ENCODE measurements around the gene PMM2.
"Not testable (repeated sequence)": the region's sequence is repeated elsewhere in the genome, so short reads cannot be mapped to it uniquely, and the experiment has no call there.

The PMM2 gene

DNA sequence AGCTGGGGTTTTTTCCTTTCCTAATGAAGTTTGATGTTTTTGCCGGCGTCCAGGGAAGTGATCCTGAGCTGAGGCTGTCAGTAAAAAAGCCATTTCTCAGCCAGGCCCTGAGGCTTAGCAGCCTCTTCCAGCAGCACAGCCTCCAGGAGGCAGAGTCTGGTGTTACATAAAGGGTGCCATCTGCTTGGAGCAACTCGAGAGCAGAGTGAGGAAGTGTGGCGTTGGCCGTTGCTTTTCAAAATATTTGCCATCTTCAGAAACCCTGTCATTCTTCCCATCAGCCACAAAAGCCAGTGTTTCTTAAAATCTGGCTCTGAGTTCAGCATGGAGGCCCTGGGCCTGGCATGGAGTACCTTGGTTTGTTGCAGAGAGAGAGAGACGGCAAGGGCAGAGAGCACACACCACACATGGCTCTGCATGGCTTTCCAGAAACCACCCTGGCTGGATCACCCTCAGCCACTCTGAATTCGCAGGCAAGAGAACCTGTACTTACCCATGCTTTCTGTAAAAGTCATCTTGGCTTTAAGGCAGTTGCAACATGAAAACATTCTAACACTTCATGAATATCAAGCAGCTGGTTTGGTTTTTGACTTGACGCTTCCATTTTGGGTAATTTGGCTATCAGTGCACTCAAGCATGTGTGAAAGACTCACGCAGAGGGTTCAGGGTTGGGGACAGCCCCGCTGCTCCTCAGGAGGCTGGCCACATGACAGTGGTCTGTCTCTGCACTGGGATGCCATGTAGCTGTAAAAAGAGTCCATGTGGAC, 21.0 kb downstream of the PMM2 start:
- no peak for DNase-seq (ENCODE audit: low read depth)

DNA sequence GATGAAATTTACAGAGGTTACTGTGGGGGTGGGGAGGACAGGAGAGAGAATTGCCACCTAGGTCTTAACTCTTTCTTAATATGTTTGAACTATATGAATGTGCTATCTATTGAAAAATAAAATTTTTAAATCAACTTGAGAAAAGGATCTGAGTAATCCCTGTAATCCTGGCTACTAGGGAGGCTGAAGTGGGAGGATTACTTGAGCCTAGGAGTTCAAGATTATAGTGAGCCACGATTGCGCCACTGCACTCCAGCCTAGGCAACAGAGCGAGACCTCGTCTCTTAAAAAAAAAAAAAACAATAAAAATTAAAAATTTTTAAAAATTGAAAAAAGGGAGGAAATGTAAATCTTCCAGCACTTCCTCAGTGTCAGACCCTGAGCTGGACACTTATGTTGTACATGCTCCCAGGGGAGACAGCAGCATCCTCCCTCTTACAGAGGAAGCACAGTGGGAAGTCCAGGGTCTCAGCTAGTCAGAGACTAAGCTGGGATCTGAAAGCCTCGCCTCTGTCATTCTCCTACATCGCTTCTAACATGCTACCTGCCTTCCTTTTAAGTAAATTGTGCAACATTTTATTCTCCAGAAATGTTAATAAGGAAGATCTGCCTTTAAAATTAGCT, 21.9 kb downstream of the PMM2 start:
- DNase-seq (ENCODE audit: low read depth) = no peak

DNA sequence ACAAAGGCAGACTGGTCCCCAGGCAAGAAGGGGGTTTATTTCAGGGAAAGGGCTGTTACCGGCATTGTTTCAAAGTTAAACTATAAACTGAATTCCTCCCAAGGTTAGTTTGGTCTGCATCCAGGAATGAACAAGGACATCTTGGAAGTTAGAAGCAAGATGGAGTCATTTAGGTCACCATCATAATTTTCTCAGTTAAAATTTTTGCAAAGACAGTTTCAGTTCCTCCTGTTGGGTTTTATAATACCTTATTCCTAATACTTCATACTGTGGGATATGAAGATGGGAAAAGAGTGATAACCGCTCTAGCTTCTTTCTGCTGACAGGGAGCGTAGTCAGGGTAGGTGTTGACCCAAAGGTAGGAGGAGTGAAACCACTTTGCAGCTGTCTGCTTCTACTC, 24.8 kb downstream of the PMM2 start:
- DNase-seq (ENCODE audit: low read depth) = no peak

DNA sequence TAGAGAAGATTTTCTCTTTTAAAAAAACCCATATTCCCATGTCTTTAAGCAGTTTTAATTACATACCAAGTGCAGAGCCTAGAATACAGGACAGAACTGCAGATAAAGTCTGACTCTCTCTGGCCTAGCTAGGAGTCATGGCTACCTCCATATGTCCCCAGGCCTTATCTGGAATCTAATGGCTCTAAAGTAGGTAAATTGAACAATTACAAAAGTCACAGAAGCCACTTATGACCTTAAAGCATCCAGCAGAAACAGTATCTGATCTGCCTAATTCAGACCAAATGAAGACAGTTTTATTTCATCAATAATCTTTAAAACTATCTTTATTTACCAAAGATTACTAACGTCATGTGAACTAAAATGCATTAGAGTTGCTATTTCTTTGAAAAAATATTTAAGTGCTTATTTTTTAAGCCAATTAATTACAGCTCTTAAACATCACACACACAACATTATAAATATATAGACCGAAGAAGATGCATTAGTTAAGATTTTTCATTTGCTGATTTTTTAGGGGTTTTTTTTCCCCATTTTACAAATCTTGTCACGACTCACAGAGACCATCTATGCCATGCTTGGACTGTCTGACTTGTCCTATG, 28.7 kb downstream of the PMM2 start:
- DNase-seq (ENCODE audit: low read depth) = no peak

DNA sequence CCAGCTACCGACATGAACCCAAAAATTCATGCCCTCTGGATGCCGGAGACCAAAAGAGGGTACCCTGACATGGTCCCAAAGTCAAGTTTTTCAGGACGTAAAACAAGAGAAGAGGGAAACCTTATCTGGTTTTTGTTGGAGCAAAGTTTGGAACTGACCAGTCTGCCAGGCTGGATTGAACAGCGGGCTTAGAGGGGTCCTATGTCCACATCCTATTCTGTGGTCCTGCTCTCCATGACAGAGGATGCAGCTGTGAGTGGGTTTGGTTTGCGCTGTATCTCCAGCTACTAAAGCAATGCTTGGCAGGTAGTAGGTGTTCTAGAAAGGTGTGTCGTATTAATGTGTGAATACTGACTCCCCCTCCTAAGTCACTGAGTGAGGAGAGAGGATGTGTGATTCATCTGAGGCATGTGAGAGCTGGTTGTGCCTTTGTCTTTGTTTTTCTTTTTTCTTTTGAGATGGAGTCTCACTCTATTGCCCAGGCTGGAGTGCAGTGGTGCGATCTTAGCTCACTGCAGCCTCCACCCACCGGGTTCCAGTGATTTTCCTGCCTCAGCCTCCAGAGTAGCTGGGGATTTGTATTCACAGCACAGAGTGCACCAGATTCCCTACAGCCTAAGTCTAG, 31.0 kb downstream of the PMM2 start:
- no peak for DNase-seq (ENCODE audit: low read depth)

DNA sequence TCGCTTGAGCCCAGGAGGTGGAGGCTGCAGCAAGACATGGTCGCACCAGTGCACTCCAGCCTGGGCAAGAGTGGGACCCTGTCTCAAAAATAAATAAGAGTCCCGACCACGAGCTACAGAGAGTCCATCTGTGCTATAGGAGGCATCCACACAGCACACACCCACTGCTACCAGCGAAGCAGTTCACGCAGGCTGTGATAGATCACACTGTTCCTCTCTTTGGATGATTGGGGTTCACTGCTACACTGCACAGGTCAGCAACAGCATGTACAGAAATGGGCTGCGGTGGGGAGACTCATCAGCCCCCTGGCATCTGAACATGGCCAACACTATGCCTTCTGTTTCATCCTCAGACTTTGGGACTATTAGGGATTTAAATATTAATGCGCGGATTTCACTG, 33.8 kb downstream of the PMM2 start:
- DNase-seq (ENCODE audit: low read depth) = no peak

DNA sequence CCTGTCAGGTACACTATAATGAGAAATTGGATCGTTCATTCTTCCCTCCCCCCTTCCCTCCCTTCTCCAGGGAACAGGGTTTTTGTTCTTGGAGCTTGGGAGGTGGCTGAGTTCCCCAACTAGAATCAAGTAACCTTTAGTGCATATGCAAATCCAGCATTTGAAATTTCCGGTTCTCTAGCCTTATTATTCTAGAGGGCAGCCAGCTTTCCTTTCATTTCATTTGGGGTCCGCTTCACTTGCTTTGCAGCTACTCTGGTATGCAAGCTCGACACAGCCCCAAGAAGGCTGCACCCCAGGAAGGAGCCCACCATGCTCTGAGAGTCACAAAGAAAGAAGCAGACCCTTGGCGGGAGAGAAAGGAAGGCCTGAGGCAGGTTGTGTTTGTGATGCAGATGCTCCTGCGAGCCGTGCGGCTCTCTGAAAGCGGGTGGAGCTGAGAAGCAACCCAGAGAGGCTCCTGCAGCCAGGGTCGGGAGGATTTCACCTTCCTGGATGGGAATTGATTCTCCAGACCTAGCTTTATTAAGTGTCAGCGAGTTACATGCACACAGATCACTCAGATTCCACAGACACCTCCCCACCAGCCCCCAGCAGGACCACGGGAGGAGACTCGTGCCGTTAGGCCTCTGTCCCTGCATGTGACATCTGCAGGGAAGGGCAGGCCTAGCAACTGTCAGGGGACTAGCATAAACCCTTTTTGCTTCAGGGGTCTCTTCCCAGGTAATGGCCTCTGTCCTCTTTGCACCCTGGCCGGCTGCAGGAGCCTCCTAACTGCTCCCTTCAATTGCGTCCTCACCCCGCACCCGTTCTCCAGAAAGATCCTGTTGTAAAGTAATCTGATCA, 34.5 kb downstream of the PMM2 start:
- no peak for DNase-seq (ENCODE audit: low read depth)

DNA sequence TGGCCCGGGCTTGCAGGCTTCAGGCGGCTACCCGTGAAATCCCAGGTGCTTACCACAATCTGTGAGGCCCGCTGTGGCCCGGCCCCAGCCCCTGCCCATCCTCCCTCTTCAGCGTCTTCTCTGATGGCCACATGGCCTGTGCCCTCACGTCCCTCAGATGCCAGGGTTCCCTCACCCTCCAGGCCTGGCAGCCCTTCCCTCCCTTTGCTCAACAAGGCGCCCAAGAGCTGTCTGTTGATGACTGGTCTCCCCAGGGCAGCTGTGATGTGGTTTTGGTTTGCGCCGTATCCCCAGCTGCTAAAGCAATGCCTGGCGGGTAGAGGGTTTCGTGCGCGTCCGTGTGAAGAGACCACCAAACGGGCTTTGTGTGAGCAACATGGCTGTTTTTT, 35.1 kb downstream of the PMM2 start:
- no peak for DNase-seq (ENCODE audit: low read depth)

DNA sequence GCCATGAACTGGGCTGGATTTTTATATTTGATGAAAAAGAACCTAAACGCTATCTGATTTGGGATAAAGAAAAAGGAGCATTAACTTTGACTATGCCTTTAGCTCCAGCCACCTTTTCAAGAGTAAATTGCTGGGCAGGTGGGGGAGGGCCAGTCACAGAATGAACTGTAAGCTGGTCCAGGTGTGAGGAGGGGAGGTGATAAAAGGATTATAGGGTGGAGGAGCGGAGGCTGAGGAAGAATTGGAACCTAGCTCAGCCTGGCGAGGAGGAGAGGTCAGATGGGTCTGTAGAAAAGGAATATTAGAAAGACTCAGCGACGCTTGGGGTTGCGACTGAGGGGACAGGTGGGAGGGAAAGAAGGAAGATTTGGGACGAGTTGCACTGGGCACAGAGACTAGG, 39.2 kb downstream of the PMM2 start:
- DNase-seq (ENCODE audit: low read depth) = not testable (repeated sequence)

DNA sequence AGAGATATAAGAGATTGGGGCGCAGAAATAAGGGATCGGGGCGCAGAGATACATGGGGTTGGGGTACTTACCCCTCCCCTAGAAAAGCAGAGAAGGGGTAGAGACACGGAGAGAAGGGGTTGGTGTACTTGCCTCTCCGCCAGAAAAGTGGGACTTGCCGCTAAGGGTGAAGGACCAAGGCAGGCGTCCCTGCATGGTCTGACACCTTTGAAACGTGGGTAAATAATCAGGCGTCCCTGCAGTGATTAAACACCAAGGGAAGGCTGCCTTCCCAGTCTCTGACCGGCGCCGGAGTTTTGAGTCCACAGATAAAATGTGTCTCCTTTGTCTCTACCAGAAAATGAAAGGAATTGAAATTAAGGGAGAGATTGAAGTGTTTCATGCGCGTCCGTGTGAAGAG, 40.0 kb downstream of the PMM2 start:
- DNase-seq (ENCODE audit: low read depth) = not testable (repeated sequence)

DNA sequence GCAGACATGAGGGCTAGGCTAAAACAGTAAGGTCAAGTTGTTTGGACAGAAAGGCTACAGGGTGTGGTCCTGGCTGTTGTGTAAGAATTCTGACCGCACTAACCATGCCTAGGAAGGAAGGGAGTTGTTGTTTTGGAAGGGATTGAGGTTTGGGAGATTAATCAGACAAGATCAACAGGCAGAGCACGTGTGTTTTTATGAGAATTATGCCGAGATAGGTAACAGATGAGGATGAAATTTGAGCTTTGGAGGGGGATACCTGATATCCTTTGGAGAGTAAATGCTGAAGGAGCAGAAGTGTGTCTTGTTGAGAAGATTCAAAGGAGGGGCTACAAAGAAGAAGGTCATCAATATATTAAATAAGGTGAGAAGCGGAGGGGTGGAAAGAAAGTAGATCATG, 44.4 kb downstream of the PMM2 start:
- DNase-seq (ENCODE audit: low read depth) = not testable (repeated sequence)

DNA sequence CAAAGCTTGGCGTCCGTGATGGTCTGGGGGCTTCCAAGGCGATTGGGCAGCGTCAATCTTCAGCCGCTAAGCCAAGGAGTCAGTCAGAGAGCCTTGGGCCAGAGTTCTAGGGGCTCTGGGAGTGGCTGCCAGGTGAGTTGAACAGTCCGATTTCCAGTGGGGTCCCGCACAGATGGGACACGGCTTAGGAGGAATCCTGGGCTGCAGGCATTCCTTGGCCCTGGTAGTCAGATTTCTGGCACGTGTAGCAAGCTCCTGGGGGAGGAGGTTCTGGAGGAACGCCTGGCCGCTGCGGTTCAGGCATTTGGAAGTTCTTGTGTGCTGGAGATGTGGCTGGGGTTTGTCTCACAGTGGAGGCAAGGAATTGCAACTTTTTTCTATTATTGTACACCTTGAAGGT, 45.7 kb downstream of the PMM2 start:
- not testable (repeated sequence) for DNase-seq (ENCODE audit: low read depth)

DNA sequence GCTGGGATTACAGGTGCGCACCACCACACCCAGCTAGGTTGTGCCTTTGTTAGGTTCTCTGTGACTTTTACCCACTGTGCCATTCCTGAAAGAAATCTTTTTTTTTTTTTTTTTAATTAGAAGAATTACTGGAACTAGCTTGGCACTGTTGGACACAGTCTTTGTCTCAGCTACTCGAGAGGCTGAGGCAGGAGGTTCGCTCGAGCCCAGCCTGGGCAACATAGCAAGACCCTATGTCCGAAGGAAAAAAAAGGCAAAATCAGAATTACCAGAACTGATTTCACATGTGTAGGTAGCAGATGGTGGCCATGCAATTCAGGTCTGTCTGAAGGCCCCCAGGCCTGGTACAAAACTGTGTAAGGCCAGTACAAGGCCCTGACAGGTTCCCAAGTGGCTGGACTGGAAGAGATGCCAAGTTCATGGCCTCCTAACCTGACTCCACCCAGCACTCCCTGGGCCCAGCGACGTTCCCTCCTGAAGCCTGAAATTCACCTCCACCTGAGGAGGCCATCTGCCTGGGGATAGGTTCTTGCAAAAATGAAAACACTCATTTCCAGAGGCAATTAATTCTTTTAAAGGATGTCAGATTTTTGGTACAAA, 48.2 kb downstream of the PMM2 start:
- no peak for DNase-seq (ENCODE audit: low read depth)

DNA sequence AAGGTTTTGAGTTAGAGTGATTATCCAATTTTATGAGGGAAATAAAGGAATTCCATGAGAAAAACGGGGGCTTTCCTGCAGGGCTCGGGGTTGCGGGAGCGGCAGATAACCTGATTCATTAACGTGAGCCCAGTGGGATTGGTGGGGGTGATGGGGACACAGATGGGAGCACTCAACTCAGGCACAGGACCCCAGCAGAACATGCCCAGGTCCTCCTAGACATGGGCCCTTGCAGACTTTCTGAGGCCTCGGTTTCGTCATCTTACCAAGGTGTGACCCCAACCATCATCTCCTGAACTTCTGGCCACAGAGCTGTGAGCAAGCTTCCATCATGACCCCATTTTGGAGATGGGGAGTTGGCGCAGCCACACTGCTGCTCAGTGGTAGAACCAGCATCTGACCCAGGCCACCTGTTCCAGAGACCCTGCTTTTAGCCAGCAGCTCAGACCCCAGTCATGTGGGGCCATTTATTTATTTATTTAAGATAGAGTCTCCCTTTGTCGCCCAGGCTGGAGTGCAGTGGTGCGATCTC, 48.8 kb downstream of the PMM2 start:
- DNase-seq (ENCODE audit: low read depth) = no peak

DNA sequence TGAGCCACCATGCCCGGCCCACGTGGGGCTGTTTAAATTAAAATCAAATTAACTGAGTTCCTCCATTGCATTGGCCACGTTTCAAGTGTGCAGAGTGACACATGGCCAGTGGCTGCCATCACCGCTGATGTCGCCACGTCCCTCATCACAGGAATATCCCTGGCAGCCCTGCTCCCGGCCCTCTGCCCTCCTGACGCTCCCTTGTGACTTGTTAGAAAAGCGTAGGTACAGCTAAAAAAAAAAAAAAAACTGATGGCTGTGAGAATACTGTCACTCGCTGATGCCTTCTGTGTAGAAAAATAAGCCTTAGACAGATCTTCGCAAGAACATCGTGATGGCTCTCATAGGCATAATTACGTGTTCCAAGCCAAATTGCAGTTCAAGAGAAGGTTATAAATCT, 49.5 kb downstream of the PMM2 start:
- DNase-seq (ENCODE audit: low read depth) = no peak

DNA sequence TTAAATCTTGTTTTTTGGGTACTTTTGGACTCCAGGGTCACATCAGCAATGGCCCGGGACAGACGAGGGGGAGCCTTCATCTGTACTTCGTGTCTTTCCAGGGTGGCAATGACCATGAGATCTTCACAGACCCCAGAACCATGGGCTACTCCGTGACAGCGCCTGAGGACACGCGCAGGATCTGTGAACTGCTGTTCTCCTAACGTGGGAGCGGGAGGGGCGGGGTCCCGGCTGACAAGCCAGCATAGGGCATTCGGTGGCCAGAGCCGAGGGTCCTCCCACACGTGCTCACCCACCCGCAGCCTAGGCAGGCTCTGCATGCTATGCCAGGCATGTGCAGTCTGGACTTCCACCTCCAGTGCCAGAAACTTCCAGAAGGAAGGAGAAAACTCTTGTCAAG, 50.0 kb downstream of the PMM2 start:
- no peak for DNase-seq (ENCODE audit: low read depth)

DNA sequence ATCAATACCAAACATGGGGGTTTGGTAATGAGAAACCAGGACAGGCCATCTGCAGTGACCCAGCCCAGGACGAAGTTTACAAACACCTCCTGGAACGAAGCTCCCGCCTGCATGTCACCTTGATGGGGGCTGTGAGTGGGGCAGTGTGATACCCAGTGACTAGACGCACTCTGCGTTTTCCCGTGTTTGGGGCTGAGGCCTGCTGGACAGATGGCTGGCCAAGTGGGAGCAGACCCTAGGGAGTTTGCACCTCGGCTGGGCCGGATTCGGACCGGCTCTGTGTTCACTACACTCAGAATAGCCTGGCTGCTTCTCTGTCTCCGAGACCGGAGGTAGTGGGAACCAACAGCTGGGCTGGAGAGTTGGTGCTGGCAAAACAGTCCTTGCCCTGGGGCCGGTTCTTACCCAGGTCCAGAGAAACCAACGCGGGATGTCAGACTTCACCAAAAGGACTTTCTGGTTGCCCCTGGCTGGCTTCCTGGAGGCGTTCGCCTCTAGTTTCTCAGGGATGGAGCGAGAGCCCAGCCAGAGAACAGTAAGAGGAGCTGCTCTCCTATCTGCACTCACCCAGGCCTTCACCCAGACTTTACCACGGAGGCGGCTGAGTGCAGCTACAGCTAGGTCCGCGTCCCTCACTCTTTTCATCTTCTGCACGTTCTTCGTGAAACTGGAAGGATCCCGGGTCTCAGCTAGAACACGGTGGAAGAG, 50.7 kb downstream of the PMM2 start:
- DNase-seq (ENCODE audit: low read depth) = no peak

DNA sequence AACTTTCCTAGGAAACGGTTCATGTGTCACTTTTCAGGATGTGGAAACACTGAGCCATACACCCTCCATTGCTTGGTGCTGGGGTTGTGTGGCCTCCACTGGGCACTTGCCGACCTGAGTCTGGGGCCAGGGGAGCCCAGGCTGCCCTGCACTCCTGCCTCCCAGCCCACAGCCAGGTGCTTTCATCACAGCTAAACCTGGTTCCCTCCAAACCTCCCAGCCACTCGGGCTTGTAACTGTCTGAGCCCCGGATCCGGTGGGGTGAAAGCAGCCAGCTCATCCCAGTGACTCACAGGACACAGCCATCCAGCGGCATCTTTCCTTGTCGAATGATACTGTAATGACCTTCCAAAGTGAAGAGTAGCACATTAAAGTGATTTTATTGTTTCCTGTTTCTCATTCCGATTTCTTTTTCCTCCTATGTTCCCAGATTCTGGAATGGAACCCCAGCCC, 51.3 kb downstream of the PMM2 start:
- no peak for DNase-seq (ENCODE audit: low read depth)

DNA sequence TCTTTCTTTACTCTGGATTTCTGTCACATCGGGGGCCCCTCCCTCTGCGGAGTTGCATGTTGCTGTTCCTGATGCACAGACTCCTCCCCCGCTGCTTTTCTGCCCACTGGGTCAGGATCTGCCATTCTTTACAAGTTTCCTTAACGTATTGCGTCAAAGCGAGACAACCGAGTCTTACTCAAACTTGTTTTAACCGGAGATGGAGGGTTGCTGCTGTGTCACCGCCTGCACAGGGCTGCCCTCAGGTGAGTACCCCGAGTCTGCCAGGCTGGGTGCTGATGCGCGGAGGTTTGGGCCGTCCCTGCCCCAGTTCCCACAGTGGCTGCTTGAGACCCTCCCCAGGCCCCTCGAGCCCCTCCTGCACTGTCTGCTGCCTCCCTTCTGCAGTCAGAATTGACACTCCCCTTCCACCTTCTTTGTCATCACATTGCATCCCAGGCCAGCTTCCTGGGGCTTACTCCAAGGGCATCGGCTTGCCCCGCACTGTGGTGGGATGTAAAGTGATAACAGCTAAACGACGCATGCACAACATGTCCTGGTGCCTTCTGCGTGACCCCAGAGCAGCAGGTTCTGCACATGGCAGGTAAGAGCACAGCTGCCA, 51.9 kb downstream of the PMM2 start:
- DNase-seq (ENCODE audit: low read depth) = no peak

DNA sequence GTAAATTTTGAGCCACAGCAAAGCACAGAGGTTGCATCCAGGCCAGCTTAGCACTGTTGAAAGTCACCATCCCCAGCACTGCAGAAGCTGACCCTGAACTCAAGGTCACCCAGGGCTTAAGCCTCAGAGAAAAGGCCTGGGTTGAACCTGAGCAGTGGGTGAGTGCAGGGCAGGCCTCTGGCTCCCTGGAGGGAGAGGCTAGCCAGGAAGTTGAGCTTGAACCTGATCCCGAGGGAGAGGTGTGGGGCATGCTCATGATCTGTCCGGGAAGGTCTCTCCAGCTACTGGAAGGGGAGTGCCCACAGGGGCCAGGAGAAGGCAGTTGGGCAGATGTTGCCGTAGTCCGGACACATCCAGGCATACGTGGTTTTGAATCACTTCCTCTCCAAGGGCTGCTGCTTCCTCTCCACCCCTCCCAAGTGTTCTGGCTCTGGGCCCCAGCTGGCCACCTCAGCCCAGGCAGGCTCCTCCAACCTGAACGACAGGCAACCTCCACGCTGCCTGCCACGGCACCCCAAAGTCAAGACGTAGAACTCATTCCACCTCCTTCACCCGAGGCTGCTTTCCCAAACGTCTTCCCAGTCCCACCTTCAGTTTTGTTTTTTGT, 52.7 kb downstream of the PMM2 start:
- DNase-seq (ENCODE audit: low read depth) = no peak

Measured in stimulated activated CD4-positive, alpha-beta T cell treated with anti-CD3 and anti-CD28 coated beads, Interleukin-2, amount 100 ng/mL, for 4 hours (primary cell).